ENCODE measurements around the gene PATL2.
A peak's percentile ranks its signal among the peaks of the same experiment; 100 is the strongest.

The PATL2 gene

GRCh38 chr15:44718180-44718926, 7.2 kb upstream of the PATL2 start:
- no peak for DNase-seq (ENCODE audit: low read depth)
- TF ChIP-seq MYC (IDR thresholded peaks at IDR 0.05; ENCODE audit: low read depth, low read length) (no peak), CTCF (IDR thresholded peaks at IDR 0.05; ENCODE audit: low read depth, low read length) (no peak), POLR2A (IDR thresholded peaks at IDR 0.05; ENCODE audit: extremely low read depth, insufficient read length) (no peak), MAX (IDR thresholded peaks at IDR 0.05; ENCODE audit: low read depth, low read length) (no peak)
- H3K4me3 ChIP-seq (ENCODE audit: low read depth, low read length): no peak overlapping the region

- H3K4me3 ChIP-seq (ENCODE audit: low read depth, low read length): no peak overlapping the region
- TF ChIP-seq POLR2A (IDR thresholded peaks at IDR 0.05; ENCODE audit: extremely low read depth, insufficient read length) (no peak), CTCF (IDR thresholded peaks at IDR 0.05; ENCODE audit: low read depth, low read length) (no peak), MYC (IDR thresholded peaks at IDR 0.05; ENCODE audit: low read depth, low read length) (no peak), MAX (IDR thresholded peaks at IDR 0.05; ENCODE audit: low read depth, low read length) (no peak)
- DNase-seq (ENCODE audit: low read depth): no peak
Measured at GRCh38 chr15:44716983-44717602, 6.0 kb upstream of the PATL2 start.

- no peak for DNase-seq (ENCODE audit: low read depth)
- TF ChIP-seq MYC (IDR thresholded peaks at IDR 0.05; ENCODE audit: low read depth, low read length) (no peak), CTCF (IDR thresholded peaks at IDR 0.05; ENCODE audit: low read depth, low read length) (no peak), MAX (IDR thresholded peaks at IDR 0.05; ENCODE audit: low read depth, low read length) (no peak), POLR2A (IDR thresholded peaks at IDR 0.05; ENCODE audit: extremely low read depth, insufficient read length) (no peak)
- peak overlapping the region; percentile 1 for H3K4me3 ChIP-seq (ENCODE audit: low read depth, low read length)
Measured at GRCh38 chr15:44715797-44716334, 4.7 kb upstream of the PATL2 start.

- TF ChIP-seq CTCF (IDR thresholded peaks at IDR 0.05; ENCODE audit: low read depth, low read length) (no peak), MAX (IDR thresholded peaks at IDR 0.05; ENCODE audit: low read depth, low read length) (no peak), POLR2A (IDR thresholded peaks at IDR 0.05; ENCODE audit: extremely low read depth, insufficient read length) (no peak), MYC (IDR thresholded peaks at IDR 0.05; ENCODE audit: low read depth, low read length) (no peak)
- DNase-seq (ENCODE audit: low read depth): no peak
- peak overlapping the region; percentile 1 for H3K4me3 ChIP-seq (ENCODE audit: low read depth, low read length)
Measured at GRCh38 chr15:44715142-44715796, 4.1 kb upstream of the PATL2 start.

- peak overlapping the region; percentile 95 for H3K4me3 ChIP-seq (ENCODE audit: low read depth, low read length)
- TF ChIP-seq MYC (IDR thresholded peaks at IDR 0.05; ENCODE audit: low read depth, low read length) (no peak), CTCF (IDR thresholded peaks at IDR 0.05; ENCODE audit: low read depth, low read length) (peak; percentile 18)
- DNase-seq (ENCODE audit: low read depth): peak; percentile 52
Measured at GRCh38 chr15:44713006-44713966, 2.2 kb upstream of the PATL2 start.

All from NB4 (cell line).